HG03432 (cell line): ENCODE data around the gene CEP95.
"Not testable (repeated sequence)": the region's sequence is repeated elsewhere in the genome, so short reads cannot be mapped to it uniquely, and the experiment has no call there.

Experiments used
- ATAC-seq: cut with Tn5 transposase; IDR thresholded peaks from one replicate; pipeline ENCODE4 v1.9.1; 2021; ENCODE audit warnings: mild to moderate bottlenecking, moderate library complexity; ENCODE audit not compliant: unreplicated experiment

CEP95 gene

GRCh38 chr17:64565563-64565962 is 58.8 kb downstream of the CEP95 start:
- no peak for ATAC-seq

GRCh38 chr17:64571746-64572145 is 65.0 kb downstream of the CEP95 start:
- no peak for ATAC-seq

GRCh38 chr17:64572682-64573154 is 65.9 kb downstream of the CEP95 start:
- ATAC-seq, result no peak

DNA sequence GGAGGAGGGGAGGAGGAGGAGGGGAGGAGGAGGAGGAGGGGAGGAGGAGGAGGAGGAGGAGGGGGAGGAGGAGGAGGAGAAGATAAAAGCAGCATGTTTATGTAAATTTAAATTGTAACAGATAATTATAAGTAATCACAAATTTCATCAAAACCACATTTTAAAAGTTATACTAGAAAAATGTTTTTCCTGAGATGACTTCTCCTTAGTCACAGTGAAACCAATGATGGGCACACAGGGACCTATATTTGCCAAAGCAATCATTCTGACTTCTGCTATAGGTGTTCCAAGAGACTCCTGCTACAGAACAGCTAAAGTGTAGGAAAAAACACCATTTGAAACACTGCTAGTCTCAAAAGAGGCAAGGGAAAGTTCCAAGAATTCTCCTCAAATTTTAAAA is 66.4 kb downstream of the CEP95 start:
- no peak for ATAC-seq

DNA sequence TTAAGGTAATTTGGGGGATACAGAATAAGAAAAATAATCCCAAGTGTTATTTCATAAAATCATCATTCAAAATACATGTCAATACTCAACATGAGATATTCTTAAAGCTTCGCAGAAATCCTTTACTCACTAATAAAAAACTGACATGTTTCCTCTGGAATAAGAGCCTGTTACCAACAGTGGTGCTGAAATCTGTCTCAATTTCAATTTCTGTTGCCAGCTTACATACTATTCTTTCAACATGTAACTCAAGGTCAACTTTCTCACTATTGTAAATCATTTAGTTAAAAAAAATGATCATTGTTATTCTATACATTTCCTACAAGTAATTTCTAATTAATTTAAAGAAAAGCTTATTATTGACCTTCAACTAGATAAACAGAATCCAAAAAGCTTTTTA is 67.9 kb downstream of the CEP95 start:
- no peak for ATAC-seq

GRCh38 chr17:64575431-64575830 is 68.7 kb downstream of the CEP95 start:
- ATAC-seq, result no peak

- ATAC-seq, result not testable (repeated sequence)
Observed at GRCh38 chr17:64577025-64577424, 70.2 kb downstream of the CEP95 start.

DNA sequence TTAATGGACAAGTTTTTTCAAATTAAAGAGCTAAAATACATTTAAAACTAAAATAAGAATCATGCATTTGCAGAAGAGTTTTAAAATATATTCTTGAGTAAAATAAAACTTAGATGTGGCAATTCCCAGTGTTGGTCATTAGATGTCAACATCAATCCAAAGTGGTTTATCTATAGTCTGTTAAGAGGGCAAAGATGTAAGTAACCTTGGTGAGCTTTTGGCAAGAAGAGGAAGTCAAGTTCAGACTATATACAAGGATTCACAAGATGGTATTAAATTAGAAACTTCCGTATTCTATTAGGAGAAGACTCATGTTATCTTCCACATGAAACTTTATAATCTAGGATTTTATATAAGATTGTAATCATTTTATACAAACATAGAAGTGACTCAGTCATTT is 73.1 kb downstream of the CEP95 start:
- ATAC-seq, result no peak

DNA sequence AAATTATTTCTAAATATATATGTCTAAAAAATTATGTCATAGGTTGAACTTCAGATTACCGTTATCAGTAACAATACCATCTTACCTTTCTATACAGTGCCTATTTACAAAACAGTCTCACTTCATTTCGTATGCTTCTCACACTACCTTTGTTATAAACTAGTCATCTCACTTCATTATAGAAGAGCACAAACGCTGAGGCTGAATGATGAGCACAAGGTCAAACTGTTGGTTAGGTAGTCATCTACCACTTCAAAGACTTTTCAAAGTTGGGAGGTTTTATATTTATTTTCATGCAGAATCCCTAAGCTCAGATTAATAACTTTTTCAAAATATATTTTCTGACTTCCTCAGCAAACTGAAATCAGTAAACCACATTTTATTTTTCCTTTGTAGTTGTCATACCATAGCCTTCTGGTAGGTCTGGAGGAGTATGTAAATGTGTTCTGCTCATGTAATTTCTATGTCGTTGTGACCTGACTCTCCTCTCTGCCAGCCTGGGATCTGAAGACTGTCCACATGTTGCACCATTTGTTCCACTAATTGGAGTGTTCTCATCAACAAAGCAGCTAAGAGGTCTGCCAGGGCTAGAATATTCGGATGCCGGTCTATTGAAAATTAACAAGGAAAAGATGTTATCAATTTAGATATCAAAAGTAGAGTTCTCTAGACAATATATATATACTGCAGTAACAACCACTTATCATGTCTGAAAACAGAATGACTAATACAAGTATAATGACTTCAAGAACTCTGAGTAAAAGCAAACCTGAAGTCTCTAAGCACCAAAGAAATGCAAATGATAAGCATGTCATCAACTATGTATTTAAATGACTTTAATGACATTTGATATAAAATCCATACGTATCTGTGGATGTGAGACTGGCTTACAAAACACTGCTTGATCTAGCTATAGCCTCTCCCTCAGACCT is 73.9 kb downstream of the CEP95 start:
- no peak for ATAC-seq

- no peak for ATAC-seq
Observed at GRCh38 chr17:64583038-64583437, 76.3 kb downstream of the CEP95 start.

DNA sequence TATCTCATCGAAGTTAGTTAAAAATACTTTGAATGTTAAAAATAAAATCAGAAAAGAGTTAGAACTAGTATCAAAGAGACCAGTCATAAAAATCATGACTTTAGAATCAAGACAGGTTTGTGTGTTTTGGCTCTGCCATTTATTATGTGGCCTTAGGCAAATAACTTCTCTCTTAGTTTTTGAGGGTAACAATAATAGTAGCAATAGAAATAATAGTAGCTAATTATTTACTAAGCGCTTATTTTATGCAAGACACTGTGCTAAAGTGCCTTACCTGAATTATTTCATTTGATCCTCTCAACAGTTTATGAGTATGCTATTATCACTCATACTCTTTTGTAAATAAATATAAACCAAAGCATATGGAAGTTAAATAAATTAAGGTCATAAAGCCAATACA is 78.4 kb downstream of the CEP95 start:
- no peak for ATAC-seq
